ENCODE data around the gene PIAS4.
"Not testable (repeated sequence)": the region's sequence is repeated elsewhere in the genome, so short reads cannot be mapped to it uniquely, and the experiment has no call there.

The PIAS4 gene

GRCh38 chr19:4007021-4007835 lies at the start of gene PIAS4:
PIAS4 (plus strand) TSS chr19:4007736; CDS start chr19:4007761, 25 bp downstream.
- peak; percentile 97 for DNase-seq (ENCODE audit: low spot score)

- no peak for DNase-seq (ENCODE audit: low spot score)
These were observed 48.4 kb upstream of the PIAS4 start for GRCh38 chr19:3958836-3959765.

- DNase-seq (ENCODE audit: low spot score): no peak
These were observed 47.8 kb upstream of the PIAS4 start for GRCh38 chr19:3959766-3960131.

- no peak for DNase-seq (ENCODE audit: low spot score)
These were observed 46.5 kb upstream of the PIAS4 start for GRCh38 chr19:3961007-3961406.

GRCh38 chr19:3963458-3964255 lies 43.9 kb upstream of the PIAS4 start:
- no peak for DNase-seq (ENCODE audit: low spot score)

- no peak for DNase-seq (ENCODE audit: low spot score)
These were observed 43.0 kb upstream of the PIAS4 start for GRCh38 chr19:3964256-3965194.

GRCh38 chr19:3966051-3967017 lies 41.2 kb upstream of the PIAS4 start:
- DNase-seq (ENCODE audit: low spot score): no peak

GRCh38 chr19:3967983-3968382 lies 39.6 kb upstream of the PIAS4 start:
- DNase-seq (ENCODE audit: low spot score): not testable (repeated sequence)

- DNase-seq (ENCODE audit: low spot score): peak; percentile 100
These were observed 38.7 kb upstream of the PIAS4 start for GRCh38 chr19:3968556-3969434.

- DNase-seq (ENCODE audit: low spot score): peak; percentile 95
These were observed 37.9 kb upstream of the PIAS4 start for GRCh38 chr19:3969435-3970312.

GRCh38 chr19:3970313-3970807 lies 37.2 kb upstream of the PIAS4 start:
- no peak for DNase-seq (ENCODE audit: low spot score)

GRCh38 chr19:3970808-3971598 lies 36.5 kb upstream of the PIAS4 start, which contains the start of gene DAPK3:
DAPK3 (minus strand) TSS chr19:3971099; CDS start chr19:3969735, 1,364 bp downstream.
- DNase-seq (ENCODE audit: low spot score): peak; percentile 99

GRCh38 chr19:3975144-3975543 lies 32.4 kb upstream of the PIAS4 start:
- DNase-seq (ENCODE audit: low spot score): no peak

GRCh38 chr19:3975637-3976087 lies 31.9 kb upstream of the PIAS4 start:
- no peak for DNase-seq (ENCODE audit: low spot score)

- DNase-seq (ENCODE audit: low spot score): no peak
These were observed 30.9 kb upstream of the PIAS4 start for GRCh38 chr19:3976495-3977241.

All from kidney tubule cell (primary cell).